Body of pancreas (tissue), 4 donors: ENCODE results near the gene ANKS1B. TPM values are rescaled to one million over a fixed set of nuclear protein-coding genes. Genes with fewer than 3 reads are reported as not detected.

Experiments
- ATAC-seq: fragments of 150-250 bp; one replicate; pipeline ENCODE4 v1.9.1; 2016
- DNase-seq, 4 donors: peaks; one replicate each; pipeline ENCODE4 v3.0.0-alpha.2; 2019
- H3K27ac ChIP-seq, 4 donors: fragments of 200-600 bp; sonication (generic); 1 replicate in 3 of 4; 2 replicates in 1 of 4; pipeline versions ENCODE4 v1.5.1 to v1.6.1; 2016 to 2019; ENCODE audit warnings: mild to moderate bottlenecking in 1 of 4, mixed read lengths in 1 of 4, moderate library complexity in 1 of 4
- H3K27me3 ChIP-seq, 2 donors: fragments of 200-600 bp; sonication (generic); one replicate each; pipeline ENCODE4 v1.6.0; 2016; ENCODE audit warnings: mild to moderate bottlenecking in 1 of 2
- H3K36me3 ChIP-seq, 2 donors: fragments of 200-600 bp; sonication (generic); replicated peaks in 1 of 2; 2 replicates each; pipeline ENCODE4 v1.5.1; 2016; ENCODE audit warnings: low read depth in 2 of 2; ENCODE audit not compliant: insufficient read depth in 1 of 2
- H3K4me1 ChIP-seq: fragments of 200-600 bp; sonication (generic); one replicate; pipeline ENCODE4 v1.6.0; 2016
- H3K4me3 ChIP-seq, 2 donors: fragments of 200-600 bp; sonication (generic); 1 replicate in 1 of 2; 2 replicates in 1 of 2; pipeline ENCODE4 v1.5.1; 2016 to 2019
- H3K9me3 ChIP-seq, 3 donors: fragments of 200-600 bp; sonication (generic); 1 replicate in 2 of 3; 2 replicates in 1 of 3; pipeline ENCODE4 v1.5.1; 2016
- POLR2A ChIP-seq, 3 donors: fragments of 450-650 bp; IDR thresholded peaks; one replicate each; pipeline ENCODE4 v1.6.1; 2016; ENCODE audit warnings: antibody characterized with exemption in 3 of 3, mild to moderate bottlenecking in 2 of 3
- WGBS, 2 donors: methylation state at CpG; one replicate each; pipeline ENCODE4 v1.1.5; 2017; 5-methylcytosine and 5-hydroxymethylcytosine counted together
- intact Hi-C: fragments of 100-400 bp; cut with DNase I; formaldehyde crosslinking; loops from one replicate; pipeline ENCODE4 v1.15.1; 2023
- total RNA-seq, 2 donors: library from RNA; depleted of rRNA; stranded (reverse); fragments of >200 nt; gene quantifications; one replicate each; pipeline ENCODE4 v1.1.0, GENCODE V29; 2016
- TF ChIP-seq, protein P1 (sequence below), 7 experiments: fragments of 450-650 bp in 4 of 7; fragments of 200-600 bp in 3 of 7; sonication (generic) in 3 of 7; IDR thresholded peaks; one replicate each; pipeline ENCODE4 v1.5.1; 2016 to 2019; ENCODE audit warnings: antibody characterized with exemption in 7 of 7

Gene ANKS1B
- total RNA-seq, 2 donors from 2014 or later, result 2.1 to 10.2 TPM

DNA sequence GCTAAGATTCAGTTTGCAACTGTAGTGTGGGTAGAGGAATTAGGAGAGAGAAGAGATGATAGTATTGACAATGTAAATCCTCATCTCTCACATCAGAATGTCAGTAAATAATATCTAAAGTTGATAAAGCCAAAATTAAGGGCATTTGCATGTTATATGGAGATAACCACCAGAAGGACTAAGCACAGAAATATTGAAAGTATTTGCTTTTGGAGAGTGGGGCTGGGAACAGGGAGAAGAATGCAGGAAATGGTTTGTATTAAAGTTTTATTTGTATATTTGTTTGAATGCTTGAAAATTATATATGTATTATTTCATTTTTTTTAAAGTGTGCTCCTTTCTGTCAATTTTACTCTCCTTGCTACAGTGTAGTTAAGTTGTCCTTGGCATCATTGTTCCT is 848.2 kb downstream of the ANKS1B start:
- intact Hi-C loops, result no loop called here
- no peak overlapping the region for H3K4me3 ChIP-seq

DNA sequence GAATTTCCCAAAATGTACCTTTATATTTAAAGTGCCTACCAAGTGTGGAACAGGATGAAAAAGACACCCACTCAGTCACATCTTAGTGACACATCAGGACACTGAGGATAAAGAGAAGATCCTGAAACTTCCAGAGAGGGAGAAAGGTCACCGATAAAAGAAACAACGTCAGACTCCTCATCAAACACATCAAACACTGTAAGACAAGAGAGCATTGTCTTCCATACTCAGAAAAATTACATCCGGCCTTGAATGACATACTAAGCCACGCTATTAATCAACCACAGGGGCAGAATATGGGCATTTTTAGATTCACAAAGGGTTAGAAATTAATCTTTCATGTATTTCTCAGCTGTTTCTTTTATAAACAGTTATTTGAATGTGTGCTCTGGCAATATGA is 849.4 kb downstream of the ANKS1B start:
- intact Hi-C loops, result no loop called here
- no peak overlapping the region for H3K4me3 ChIP-seq
- H3K36me3 ChIP-seq, result no peaks in the 10 kb centered on the region
- H3K4me1 ChIP-seq, result peaks cover 16% of the 10 kb centered on the region
- TF ChIP-seq, protein P1, sequence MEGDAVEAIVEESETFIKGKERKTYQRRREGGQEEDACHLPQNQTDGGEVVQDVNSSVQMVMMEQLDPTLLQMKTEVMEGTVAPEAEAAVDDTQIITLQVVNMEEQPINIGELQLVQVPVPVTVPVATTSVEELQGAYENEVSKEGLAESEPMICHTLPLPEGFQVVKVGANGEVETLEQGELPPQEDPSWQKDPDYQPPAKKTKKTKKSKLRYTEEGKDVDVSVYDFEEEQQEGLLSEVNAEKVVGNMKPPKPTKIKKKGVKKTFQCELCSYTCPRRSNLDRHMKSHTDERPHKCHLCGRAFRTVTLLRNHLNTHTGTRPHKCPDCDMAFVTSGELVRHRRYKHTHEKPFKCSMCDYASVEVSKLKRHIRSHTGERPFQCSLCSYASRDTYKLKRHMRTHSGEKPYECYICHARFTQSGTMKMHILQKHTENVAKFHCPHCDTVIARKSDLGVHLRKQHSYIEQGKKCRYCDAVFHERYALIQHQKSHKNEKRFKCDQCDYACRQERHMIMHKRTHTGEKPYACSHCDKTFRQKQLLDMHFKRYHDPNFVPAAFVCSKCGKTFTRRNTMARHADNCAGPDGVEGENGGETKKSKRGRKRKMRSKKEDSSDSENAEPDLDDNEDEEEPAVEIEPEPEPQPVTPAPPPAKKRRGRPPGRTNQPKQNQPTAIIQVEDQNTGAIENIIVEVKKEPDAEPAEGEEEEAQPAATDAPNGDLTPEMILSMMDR (IDR thresholded peaks at IDR 0.05), result no peak
- TF ChIP-seq POLR2A (IDR thresholded peaks at IDR 0.05), result no peak
- DNase-seq, result no peak
- 21 to 30% methylated on average over 4 of the region's 4 CpGs for WGBS, 2 donors
- no peaks in the 10 kb centered on the region for H3K9me3 ChIP-seq
- no peaks in the 10 kb centered on the region for H3K27me3 ChIP-seq
- ATAC-seq, result no peak
- no peak overlapping the region for H3K27ac ChIP-seq

More for the DNA sequence above, 848.2 kb downstream of the ANKS1B start:
- TF ChIP-seq, protein P1 (IDR thresholded peaks at IDR 0.05), result no peak
- TF ChIP-seq POLR2A (IDR thresholded peaks at IDR 0.05), result no peak
- DNase-seq, result no peak
- Histone ChIP-seq H3K27ac (no peak overlapping the region), H3K9me3 (no peaks in the 10 kb centered on the region), H3K36me3 (no peaks in the 10 kb centered on the region), H3K27me3 (no peaks in the 10 kb centered on the region), H3K4me1 (peaks cover 16% of the 10 kb centered on the region)
- ATAC-seq, result no peak

DNA sequence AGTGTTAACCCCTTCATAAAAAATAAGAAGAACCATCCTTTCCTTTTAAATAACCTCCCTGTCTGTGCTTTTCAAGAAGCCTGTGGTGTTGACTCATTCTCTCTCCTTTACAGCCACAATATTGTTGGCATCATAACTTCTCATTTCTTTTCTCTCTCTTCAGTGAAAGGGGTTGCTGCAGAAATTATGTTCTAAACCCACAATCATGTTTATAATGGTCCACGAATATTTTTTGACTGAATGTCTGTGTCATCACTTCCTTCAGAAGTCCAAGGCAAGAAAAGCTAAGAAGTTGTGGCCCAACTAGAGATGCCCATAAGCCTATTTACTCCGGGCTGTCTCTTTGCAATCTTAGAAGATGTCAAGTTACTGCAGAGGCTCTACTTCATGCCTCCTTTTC is 851.3 kb downstream of the ANKS1B start:
- WGBS, 2 donors, result 61 to 72% methylated on average over 2 of the region's 2 CpGs
- Histone ChIP-seq H3K4me1 (peaks cover 9% of the 10 kb centered on the region), H3K27me3 (no peaks in the 10 kb centered on the region), H3K4me3 (no peak overlapping the region), H3K36me3 (no peaks in the 10 kb centered on the region), H3K27ac (no peak overlapping the region), H3K9me3 (no peaks in the 10 kb centered on the region)
- TF ChIP-seq, protein P1 (IDR thresholded peaks at IDR 0.05), result no peak
- no peak for TF ChIP-seq POLR2A (IDR thresholded peaks at IDR 0.05)
- intact Hi-C loops, result no loop called here
- ATAC-seq (no peak), DNase-seq (no peak)

DNA sequence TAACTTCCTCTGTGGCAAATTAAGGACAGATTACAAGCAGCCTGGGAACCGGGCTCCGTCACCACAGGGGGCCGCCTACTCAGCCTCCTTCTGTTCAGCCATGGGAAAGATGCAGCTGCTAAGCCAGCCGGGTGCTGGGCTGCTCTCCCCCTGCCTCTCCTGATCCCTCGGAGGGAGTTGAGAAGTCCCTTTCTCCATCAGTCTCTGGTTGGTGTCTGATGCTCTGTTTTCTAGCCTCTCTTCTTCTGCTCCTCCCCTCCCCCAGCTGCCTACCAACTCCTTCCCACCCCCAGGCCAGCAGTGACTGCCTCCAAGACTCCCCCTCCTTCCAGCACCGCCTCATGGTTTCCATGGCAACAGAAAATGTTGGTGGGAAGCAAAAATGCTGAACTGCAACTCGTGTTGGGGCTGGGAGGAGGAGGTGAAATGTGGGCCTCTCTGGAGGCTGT is 853.0 kb downstream of the ANKS1B start:
- no peak overlapping the region for H3K27ac ChIP-seq
- no peak for ATAC-seq
- H3K4me3 ChIP-seq, result no peak overlapping the region
- DNase-seq, result peak; percentile 22 to 55 (median 42)
- no peaks in the 10 kb centered on the region for H3K27me3 ChIP-seq
- no peaks in the 10 kb centered on the region for H3K9me3 ChIP-seq
- peaks cover 9% of the 10 kb centered on the region for H3K4me1 ChIP-seq
- TF ChIP-seq, protein P1 (IDR thresholded peaks at IDR 0.05), result no peak
- TF ChIP-seq POLR2A (IDR thresholded peaks at IDR 0.05), result no peak
- WGBS, 2 donors, result 18 to 39% methylated on average over 7 of the region's 7 CpGs
- H3K36me3 ChIP-seq, result no peaks in the 10 kb centered on the region
- intact Hi-C loops, result no loop called here

DNA sequence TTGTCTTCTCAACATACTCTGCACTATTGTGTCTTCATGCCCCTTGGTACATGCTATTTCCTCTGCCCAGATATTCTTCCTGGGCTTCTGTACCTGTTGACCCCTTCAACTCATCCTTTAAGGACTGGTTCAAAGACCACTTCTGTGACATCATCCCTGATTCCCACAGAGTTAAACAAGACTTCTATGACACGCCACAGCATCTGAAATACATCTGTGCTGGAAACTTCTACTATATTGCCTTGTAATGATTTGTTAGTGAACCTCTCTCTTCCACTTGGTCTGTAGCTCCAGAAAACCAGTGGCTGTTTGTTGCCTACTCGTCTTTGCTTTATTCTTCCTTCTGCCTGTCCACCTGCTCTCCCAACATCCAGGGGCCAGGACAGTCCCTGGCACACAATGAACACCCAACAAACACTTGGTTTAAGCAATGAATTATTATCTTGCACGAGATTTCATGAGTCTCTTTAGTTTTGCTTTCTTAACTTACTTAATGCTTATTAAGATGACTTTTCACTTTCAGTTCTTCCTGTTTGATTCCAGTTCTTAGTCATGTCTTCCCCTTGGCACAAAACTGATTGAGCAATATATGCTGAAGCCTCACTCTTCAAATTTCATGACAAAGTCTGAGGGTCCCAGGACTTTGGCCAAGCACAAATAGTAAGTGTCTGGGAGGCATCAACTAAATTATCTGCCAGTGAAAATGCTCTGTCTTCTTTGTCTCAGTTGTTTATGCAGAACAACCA is 853.8 kb downstream of the ANKS1B start:
- intact Hi-C loops, result no loop called here
- TF ChIP-seq POLR2A (IDR thresholded peaks at IDR 0.05), result no peak
- TF ChIP-seq, protein P1 (IDR thresholded peaks at IDR 0.05), result no peak
- no peak for ATAC-seq
- Histone ChIP-seq H3K27me3 (no peaks in the 10 kb centered on the region), H3K36me3 (no peaks in the 10 kb centered on the region), H3K4me3 (no peak overlapping the region), H3K9me3 (no peaks in the 10 kb centered on the region), H3K4me1 (peaks cover 7% of the 10 kb centered on the region), H3K27ac (no peak overlapping the region)
- WGBS, 2 donors, result 62 to 66% methylated on average over 3 of the region's 3 CpGs
- no peak for DNase-seq
